T47D (cell line): ENCODE measurements around the gene PLEKHA6.

Experiments
- DNase-seq, 2 experiments: peaks; one replicate each; pipeline versions ENCODE4 v3.0.0 to v3.0.0-alpha.2; 2011 to 2012; ENCODE audit warnings: low read depth in 1 of 2, low spot score in 1 of 2
- JUND ChIP-seq: IDR thresholded peaks from 2 replicates; pipeline ENCODE4 v1.6.1; 2012; ENCODE audit warnings: low read depth
- in situ Hi-C: cut with HindIII; loops from 2 replicates; pipeline ENCODE4 v1.10.0; 2016; ENCODE audit warnings: low sequenced_read_pairs, low pct_unique_long_range_greater_than_20kb

Gene PLEKHA6

DNA sequence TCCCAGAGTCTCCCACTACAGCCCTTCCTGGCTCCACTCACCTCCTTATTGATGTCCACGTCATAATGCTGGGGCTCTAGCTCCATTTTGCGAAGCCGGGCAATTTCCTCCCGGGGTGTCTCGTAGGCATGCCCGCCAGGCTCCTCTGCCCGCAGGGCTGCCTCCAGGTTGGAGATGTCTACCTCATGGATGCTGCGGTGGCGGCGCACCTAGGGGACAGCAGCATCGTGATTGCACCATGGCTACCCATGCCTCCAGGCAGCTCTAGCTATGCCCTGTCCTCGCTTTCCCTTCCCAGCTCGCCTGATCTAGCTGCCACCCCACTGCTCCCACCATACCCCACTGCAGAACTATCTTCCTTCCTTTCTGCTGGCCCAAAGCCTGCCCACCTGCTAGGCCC, 130.8 kb downstream of the PLEKHA6 start:
- no peak for TF ChIP-seq JUND
- in situ Hi-C loops: no loop called here

DNA sequence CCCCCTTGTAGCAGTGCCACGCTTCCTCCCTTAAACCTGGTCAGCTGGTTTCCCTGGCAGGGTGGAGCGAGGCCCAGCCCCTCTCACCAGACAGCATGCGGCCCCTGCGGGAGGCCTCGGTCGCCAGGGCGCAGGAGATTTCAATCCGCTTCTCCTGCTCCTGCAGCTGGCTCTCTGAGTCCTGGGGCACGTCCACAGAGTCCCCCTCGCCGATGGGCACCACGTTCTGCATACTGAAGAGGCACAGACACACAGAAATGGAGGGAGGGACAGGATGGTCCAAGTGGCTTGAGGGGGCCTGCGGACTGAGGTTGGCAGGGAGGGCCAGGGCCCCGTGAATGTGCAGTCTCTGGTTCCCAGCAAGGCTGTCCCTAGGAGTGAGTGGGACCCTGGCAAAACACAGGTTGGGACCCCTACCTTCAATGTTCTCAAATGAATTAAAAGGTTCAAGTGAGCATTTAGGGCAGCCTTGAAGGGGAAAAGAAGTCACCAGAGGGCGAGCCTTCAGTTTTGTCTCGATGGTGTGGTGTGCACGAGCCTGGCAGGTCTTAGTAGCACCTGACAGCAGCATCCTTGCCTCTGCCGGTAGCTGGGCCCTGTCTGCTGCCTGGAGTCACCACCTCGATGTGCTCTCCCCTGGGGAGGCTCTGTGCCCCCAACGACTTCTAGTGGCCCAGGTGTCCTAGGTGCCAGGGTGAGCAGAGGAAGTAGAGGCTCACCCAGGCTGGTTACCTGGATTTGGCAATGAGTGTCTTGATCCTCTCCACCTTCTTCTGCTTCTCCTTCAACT, 131.5 kb downstream of the PLEKHA6 start:
- DNase-seq: no peak
- no peak for TF ChIP-seq JUND
- in situ Hi-C loops: no loop called here

More for the DNA sequence above, 130.8 kb downstream of the PLEKHA6 start:
- DNase-seq: no peak

DNA sequence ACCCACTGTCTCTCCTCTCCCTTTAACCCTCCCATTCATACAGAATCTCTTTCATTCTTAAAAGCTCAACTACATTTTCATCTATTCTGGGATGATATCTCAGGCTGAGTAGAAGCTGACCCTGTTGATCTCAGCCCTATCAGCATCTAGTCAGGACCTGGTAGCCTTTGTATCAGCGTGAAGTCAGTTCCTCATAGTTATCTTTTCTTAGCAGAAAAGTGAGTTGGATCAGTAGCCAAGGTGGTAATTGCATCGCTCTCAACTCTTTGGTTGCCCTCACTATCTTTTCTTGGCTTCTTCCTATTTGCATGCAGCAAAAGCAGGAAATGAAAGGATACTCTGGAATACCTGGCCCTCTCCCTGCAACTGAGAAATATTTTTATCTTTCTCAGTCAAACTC, 132.4 kb downstream of the PLEKHA6 start:
- no peak for DNase-seq
- no peak for TF ChIP-seq JUND
- in situ Hi-C loops: no loop called here

DNA sequence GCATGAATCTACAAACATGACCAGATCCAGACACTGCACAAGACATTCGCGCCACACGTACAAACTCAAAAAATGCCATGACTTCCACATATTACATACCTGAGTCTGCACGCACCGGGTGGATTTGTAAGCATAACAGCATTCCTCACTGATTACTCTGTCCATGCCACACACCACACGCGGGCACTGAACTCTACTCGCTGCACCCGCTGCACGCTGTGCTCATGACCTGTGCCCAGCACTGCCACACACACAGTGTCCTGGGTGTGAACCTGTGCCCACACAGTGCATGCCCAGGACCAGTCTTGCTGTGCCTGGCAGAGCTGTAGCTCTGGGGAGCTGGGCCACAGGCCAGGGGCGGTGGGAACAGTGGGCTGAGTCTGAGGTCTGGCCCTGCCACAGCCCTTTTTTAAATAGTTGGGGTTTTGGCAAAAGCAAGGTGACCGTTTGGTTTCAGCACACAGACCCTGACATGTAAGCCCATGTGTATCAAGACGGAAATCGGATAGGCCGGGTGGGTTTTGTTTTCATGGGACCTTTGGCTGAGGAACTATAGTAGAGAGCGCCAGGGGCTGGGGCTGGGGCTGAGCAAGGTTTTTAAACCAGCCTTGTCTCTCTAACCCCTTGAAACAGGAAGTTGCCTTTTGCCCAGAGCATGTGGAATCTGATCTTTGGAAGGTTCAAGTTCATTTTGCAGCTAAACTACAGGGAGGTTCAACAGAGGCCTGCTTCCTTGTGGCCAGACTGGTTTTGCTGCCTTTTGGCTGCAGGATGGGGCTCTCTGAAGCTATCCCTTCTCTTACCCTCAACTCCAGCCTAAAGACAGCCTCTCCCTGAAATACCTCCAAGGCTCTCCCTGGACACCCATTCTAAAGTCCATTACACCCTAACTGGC, 133.6 kb downstream of the PLEKHA6 start:
- TF ChIP-seq JUND: no peak
- in situ Hi-C loops: no loop called here
- DNase-seq: peak; percentile 81 to 82

DNA sequence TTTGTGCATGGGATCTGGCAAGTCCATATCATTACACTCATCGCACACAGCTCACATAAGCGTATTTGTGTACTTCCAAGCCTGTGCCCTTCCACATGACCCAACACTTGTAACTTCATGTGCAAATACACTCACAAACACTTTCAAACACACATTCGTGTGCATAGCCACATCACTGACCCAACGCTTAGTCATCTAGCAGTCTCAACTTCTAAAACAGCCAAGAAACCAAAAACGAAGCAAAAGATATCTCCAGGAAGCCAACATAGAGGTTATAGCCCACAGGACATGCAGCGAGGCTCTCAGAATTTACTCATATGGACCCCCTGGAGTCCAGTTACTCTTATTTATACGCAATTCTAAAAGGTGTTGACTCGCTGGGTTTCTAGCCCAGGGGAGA, 135.1 kb downstream of the PLEKHA6 start:
- in situ Hi-C loops: no loop called here
- no peak for DNase-seq
- TF ChIP-seq JUND: no peak

DNA sequence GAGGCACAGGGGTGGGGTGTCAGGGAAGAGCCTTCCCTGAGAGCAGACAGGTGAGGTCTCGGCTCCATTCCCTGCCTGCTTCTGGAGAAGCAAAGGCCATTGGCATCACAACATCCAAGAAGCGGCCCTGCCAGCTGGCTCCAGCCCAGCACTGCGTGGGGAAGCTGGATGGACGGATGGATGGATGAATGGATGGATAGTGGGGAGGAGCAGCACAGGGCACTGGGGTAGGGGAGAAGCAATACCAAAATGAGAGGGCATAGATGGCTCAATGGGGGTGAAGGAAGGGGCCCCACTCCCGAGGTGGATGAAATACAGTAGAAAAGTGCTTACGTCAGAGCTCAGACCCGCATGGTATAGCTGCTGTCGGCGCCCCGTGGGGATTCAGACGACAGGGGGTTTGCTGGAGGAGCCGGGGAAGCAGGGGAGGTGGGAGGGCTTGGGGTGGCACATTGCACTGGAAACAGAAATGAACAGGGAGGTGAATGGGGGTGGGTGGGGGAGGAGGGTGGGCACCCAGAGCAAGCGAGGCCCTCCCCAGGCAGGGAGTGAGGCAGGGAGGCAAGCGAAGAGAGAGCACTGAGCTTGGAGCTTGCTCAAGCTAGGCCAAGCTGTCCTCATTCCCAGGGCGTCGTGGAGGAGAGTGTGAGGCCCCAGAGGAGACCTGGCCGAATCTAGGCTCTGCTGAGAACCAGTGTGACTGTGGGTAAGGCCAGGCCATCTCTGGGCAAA, 136.4 kb downstream of the PLEKHA6 start:
- TF ChIP-seq JUND: no peak
- in situ Hi-C loops: no loop called here
- no peak for DNase-seq

DNA sequence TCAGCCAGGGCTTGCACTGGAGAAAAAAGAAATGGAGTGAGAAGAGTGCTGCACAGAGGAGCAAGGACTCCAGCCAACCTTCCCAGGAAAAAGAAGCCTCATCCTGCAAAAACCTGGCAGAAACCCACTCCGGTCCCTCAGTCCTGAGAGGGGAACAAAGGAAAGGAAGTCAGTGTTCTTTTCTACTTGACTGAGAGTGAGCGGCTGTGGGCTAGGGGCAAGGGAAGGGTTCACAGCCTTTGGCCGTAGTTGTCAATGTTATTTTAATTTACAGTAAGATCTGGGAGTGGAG, 137.0 kb downstream of the PLEKHA6 start:
- in situ Hi-C loops: no loop called here
- DNase-seq: no peak
- TF ChIP-seq JUND: no peak

DNA sequence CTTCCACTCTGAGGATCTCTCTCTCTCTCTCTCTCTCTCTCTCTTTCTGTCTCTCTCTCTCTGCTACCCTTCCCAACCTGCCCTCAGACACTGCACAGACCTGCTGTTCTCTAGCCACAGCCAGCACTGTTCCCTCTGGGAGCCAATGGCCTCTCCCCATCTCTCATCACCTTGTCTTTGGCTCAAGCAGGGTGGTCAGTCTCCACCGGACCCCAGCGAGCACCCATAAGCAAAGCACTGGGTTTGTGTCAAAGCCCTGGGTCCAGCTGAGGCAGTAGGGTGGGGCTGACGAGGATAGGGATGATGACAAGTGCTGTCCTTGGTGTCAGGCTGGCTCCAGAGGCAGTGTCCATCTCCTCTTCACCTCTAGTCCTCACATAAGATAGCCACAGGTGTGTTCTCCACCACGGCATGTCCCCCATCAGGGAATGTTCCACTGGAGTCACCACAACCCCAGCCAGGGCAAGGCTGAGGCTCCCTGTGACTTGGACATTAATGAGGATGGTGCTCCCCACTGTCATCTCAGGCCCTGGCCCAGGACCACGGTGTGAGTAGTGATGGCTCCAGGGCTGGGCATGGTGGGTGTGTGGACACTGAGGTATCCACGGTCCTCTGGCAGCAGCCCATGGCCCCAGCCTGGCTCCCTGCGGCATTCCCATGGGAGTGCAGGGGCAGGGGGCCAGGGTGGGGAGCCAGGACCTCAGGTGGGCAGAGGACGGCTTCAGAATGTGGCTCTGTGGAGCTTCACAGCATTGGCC, 137.5 kb downstream of the PLEKHA6 start:
- no peak for DNase-seq
- in situ Hi-C loops: no loop called here
- no peak for TF ChIP-seq JUND

DNA sequence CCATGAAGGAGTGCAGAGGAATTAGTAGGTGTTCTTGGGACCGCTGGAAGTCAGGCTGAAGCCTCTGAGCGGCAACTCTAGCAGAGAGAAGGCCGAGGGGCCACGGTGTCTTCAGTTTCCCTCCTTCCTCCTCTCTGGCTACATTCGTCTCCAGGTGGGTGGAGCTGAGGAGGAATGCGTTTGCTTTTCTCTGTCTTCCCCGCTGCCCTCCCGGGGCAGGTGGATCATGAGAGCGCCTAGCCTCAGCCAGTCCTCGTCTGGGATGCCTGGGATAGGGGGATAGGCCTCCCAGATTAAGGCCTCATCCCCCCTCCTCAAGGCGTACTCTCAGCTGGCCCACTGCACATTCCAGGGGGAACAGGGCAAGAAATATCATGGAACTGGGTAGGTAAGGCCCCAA, 138.5 kb downstream of the PLEKHA6 start:
- in situ Hi-C loops: no loop called here
- no peak for DNase-seq
- TF ChIP-seq JUND: no peak

DNA sequence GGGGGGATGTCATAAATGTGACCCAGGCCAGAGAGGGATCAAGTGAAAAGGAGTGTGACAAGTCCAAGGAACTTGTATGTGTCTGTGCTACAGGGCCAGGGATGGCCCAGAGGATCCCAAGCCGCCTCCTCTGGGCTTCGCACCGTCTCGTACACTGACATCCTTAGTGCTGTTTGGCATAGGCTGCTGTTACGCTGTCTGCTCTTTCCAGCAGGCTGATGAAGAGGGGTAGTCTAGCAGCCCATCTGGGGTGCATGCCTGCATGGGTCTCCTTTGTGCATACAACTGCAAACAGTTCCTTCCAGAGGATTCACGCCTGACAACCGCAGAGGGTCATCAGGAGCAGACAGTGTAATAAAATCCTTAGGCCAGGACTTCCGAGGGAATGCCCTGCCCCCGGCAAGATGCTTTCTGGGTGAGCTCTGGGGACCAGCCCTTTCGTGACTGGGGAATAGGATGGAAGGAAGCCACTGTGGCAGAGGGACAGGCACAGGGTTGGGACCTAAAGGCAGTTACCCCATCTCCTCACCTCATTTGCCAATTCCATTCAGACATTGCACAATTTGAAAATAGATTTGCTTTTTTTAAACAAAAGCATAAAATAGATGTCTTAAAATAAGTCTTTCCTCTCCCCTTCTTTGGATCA, 139.6 kb downstream of the PLEKHA6 start:
- DNase-seq: no peak
- TF ChIP-seq JUND: no peak
- in situ Hi-C loops: no loop called here

DNA sequence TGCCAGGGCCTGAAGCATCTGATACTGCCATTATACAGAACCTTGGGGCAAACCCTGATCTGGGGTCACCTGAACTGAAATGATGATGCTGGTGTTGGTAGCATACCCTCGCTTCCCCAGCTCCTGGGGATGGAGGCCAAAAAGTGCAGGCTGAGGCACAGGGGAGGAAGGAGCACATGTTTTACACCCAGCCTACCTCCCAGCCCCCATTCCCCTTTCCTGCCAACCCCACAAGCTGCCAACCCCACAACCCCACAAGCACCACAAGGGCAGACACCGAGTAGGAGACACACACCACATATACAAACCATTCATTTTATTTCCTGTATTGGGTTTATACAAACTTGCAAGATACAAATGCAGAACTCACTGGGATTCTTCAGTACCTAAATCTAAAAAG, 141.2 kb downstream of the PLEKHA6 start:
- TF ChIP-seq JUND: no peak
- in situ Hi-C loops: no loop called here
- no peak for DNase-seq

DNA sequence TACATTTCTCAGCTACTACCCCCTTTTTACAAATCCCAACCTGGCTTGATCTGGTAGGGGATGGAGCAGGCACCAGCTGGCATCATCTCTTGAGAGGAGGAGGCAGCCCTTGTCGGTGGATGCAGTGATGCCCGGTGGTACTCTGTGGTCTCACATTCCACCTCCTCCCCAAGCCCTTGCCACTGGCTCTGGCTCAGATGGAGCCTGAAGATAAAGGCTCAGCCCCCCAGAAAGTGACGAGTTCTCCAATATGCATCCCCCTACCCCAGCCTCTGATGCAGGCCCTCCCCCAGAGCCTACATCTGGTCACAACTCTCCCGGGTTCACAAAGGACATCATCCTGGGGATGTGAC, 142.1 kb downstream of the PLEKHA6 start:
- TF ChIP-seq JUND: no peak
- DNase-seq: no peak
- in situ Hi-C loops: no loop called here
